Measurements from ENCODE around the gene HBQ1.
"Not testable (repeated sequence)": the region's sequence is repeated elsewhere in the genome, so short reads cannot be mapped to it uniquely, and the experiment has no call there.

The HBQ1 gene

GRCh38 chr16:172374-172941 lies 7.8 kb upstream of the HBQ1 start, which contains the start of gene HBA2:
Gene HBA2 (plus strand): TSS chr16:172876. CDS start chr16:172913, 37 bp downstream.
- H3K9me3 ChIP-seq (ENCODE audit: control insufficient read depth, low read depth, low read length); H3K27ac ChIP-seq (ENCODE audit: low read length); H3K9ac ChIP-seq (ENCODE audit: low read length); H3K4me1 ChIP-seq (ENCODE audit: control insufficient read depth, low read depth, low read length); H3K36me3 ChIP-seq (ENCODE audit: control insufficient read depth, low read depth, low read length); H3K4me3 ChIP-seq (ENCODE audit: low read length): not testable (repeated sequence)
- peaks cover 87% of the 10 kb centered on the region for H3K27me3 ChIP-seq (ENCODE audit: control insufficient read depth, insufficient read depth, low read length)

GRCh38 chr16:173211-173854 lies 6.9 kb upstream of the HBQ1 start:
- H3K9me3 ChIP-seq (ENCODE audit: control insufficient read depth, low read depth, low read length); H3K4me3 ChIP-seq (ENCODE audit: low read length); H3K36me3 ChIP-seq (ENCODE audit: control insufficient read depth, low read depth, low read length); H3K27ac ChIP-seq (ENCODE audit: low read length); H3K9ac ChIP-seq (ENCODE audit: low read length); H3K4me1 ChIP-seq (ENCODE audit: control insufficient read depth, low read depth, low read length): not testable (repeated sequence)
- peaks cover 87% of the 10 kb centered on the region for H3K27me3 ChIP-seq (ENCODE audit: control insufficient read depth, insufficient read depth, low read length)

GRCh38 chr16:173928-174769 lies 6.1 kb upstream of the HBQ1 start:
- not testable (repeated sequence) for H3K36me3 ChIP-seq (ENCODE audit: control insufficient read depth, low read depth, low read length); H3K4me1 ChIP-seq (ENCODE audit: control insufficient read depth, low read depth, low read length); H3K4me3 ChIP-seq (ENCODE audit: low read length); H3K27ac ChIP-seq (ENCODE audit: low read length); H3K9ac ChIP-seq (ENCODE audit: low read length); H3K9me3 ChIP-seq (ENCODE audit: control insufficient read depth, low read depth, low read length)
- H3K27me3 ChIP-seq (ENCODE audit: control insufficient read depth, insufficient read depth, low read length) = peaks cover 87% of the 10 kb centered on the region

- H3K9me3 ChIP-seq (ENCODE audit: control insufficient read depth, low read depth, low read length) = no peaks in the 10 kb centered on the region
- H3K4me3 ChIP-seq (ENCODE audit: low read length) = no peak overlapping the region
- H3K9ac ChIP-seq (ENCODE audit: low read length) = no peak overlapping the region
- H3K27ac ChIP-seq (ENCODE audit: low read length) = no peak overlapping the region
- H3K27me3 ChIP-seq (ENCODE audit: control insufficient read depth, insufficient read depth, low read length) = peaks cover 88% of the 10 kb centered on the region
- H3K4me1 ChIP-seq (ENCODE audit: control insufficient read depth, low read depth, low read length) = no peaks in the 10 kb centered on the region
- no peaks in the 10 kb centered on the region for H3K36me3 ChIP-seq (ENCODE audit: control insufficient read depth, low read depth, low read length)
Measured at GRCh38 chr16:175011-175949, 5.0 kb upstream of the HBQ1 start.

GRCh38 chr16:176006-176405 lies 4.3 kb upstream of the HBQ1 start:
- H3K36me3 ChIP-seq (ENCODE audit: control insufficient read depth, low read depth, low read length); H3K9ac ChIP-seq (ENCODE audit: low read length); H3K9me3 ChIP-seq (ENCODE audit: control insufficient read depth, low read depth, low read length); H3K4me1 ChIP-seq (ENCODE audit: control insufficient read depth, low read depth, low read length); H3K27ac ChIP-seq (ENCODE audit: low read length); H3K4me3 ChIP-seq (ENCODE audit: low read length): not testable (repeated sequence)
- peaks cover 88% of the 10 kb centered on the region for H3K27me3 ChIP-seq (ENCODE audit: control insufficient read depth, insufficient read depth, low read length)

GRCh38 chr16:176477-177382 lies 3.5 kb upstream of the HBQ1 start, which contains the start of gene HBA1:
Gene HBA1 (plus strand): TSS chr16:176680. CDS start chr16:176717, 37 bp downstream.
- peaks cover 84% of the 10 kb centered on the region for H3K27me3 ChIP-seq (ENCODE audit: control insufficient read depth, insufficient read depth, low read length)
- not testable (repeated sequence) for H3K9ac ChIP-seq (ENCODE audit: low read length); H3K36me3 ChIP-seq (ENCODE audit: control insufficient read depth, low read depth, low read length); H3K9me3 ChIP-seq (ENCODE audit: control insufficient read depth, low read depth, low read length); H3K4me1 ChIP-seq (ENCODE audit: control insufficient read depth, low read depth, low read length); H3K27ac ChIP-seq (ENCODE audit: low read length); H3K4me3 ChIP-seq (ENCODE audit: low read length)

- no peak overlapping the region for H3K9ac ChIP-seq (ENCODE audit: low read length)
- no peaks in the 10 kb centered on the region for H3K36me3 ChIP-seq (ENCODE audit: control insufficient read depth, low read depth, low read length)
- no peak overlapping the region for H3K27ac ChIP-seq (ENCODE audit: low read length)
- no peaks in the 10 kb centered on the region for H3K4me1 ChIP-seq (ENCODE audit: control insufficient read depth, low read depth, low read length)
- H3K9me3 ChIP-seq (ENCODE audit: control insufficient read depth, low read depth, low read length) = no peaks in the 10 kb centered on the region
- no peak overlapping the region for H3K4me3 ChIP-seq (ENCODE audit: low read length)
- H3K27me3 ChIP-seq (ENCODE audit: control insufficient read depth, insufficient read depth, low read length) = peaks cover 78% of the 10 kb centered on the region
Measured at GRCh38 chr16:177394-177822, 2.9 kb upstream of the HBQ1 start.

- H3K4me3 ChIP-seq (ENCODE audit: low read length) = no peak overlapping the region
- no peaks in the 10 kb centered on the region for H3K4me1 ChIP-seq (ENCODE audit: control insufficient read depth, low read depth, low read length)
- no peaks in the 10 kb centered on the region for H3K9me3 ChIP-seq (ENCODE audit: control insufficient read depth, low read depth, low read length)
- H3K9ac ChIP-seq (ENCODE audit: low read length) = no peak overlapping the region
- peaks cover 76% of the 10 kb centered on the region for H3K27me3 ChIP-seq (ENCODE audit: control insufficient read depth, insufficient read depth, low read length)
- no peak overlapping the region for H3K27ac ChIP-seq (ENCODE audit: low read length)
- H3K36me3 ChIP-seq (ENCODE audit: control insufficient read depth, low read depth, low read length) = no peaks in the 10 kb centered on the region
Measured at GRCh38 chr16:177981-178667, 2.1 kb upstream of the HBQ1 start.

GRCh38 chr16:178668-179015 lies 1.6 kb upstream of the HBQ1 start:
- peaks cover 71% of the 10 kb centered on the region for H3K27me3 ChIP-seq (ENCODE audit: control insufficient read depth, insufficient read depth, low read length)
- no peaks in the 10 kb centered on the region for H3K9me3 ChIP-seq (ENCODE audit: control insufficient read depth, low read depth, low read length)
- H3K9ac ChIP-seq (ENCODE audit: low read length) = no peak overlapping the region
- H3K27ac ChIP-seq (ENCODE audit: low read length) = no peak overlapping the region
- no peak overlapping the region for H3K4me3 ChIP-seq (ENCODE audit: low read length)
- H3K4me1 ChIP-seq (ENCODE audit: control insufficient read depth, low read depth, low read length) = no peaks in the 10 kb centered on the region
- no peaks in the 10 kb centered on the region for H3K36me3 ChIP-seq (ENCODE audit: control insufficient read depth, low read depth, low read length)

Data from iPS-18a (cell line).